ENCODE results near the gene SPSB4.

SPSB4 gene

GRCh38 chr3:141102372-141102771 lies 51.2 kb downstream of the SPSB4 start:
- ChIA-PET POLR2A (no interaction called here), CTCF (interaction anchor here (1.4 to 4.2 kb wide), 2 partner anchors 91 to 102 kb away, joined by 5 to 24 read pairs; no protein-coding TSS in a partner anchor)
- TF ChIP-seq ZNF274 (IDR thresholded peaks at IDR 0.05; ENCODE audit: low read length): no peak
- no peak for TF ChIP-seq ZNF274 (tag by site-specific recombination; IDR thresholded peaks at IDR 0.05; ENCODE audit: borderline replicate concordance)
- TF ChIP-seq ZNF623 (tag by site-specific recombination; IDR thresholded peaks at IDR 0.05): peak; percentile 91
- no peak for TF ChIP-seq ZBTB6 (tag by site-specific recombination; IDR thresholded peaks at IDR 0.05)
- no peak for TF ChIP-seq GLIS1 (tag by site-specific recombination; IDR thresholded peaks at IDR 0.05)
- TF ChIP-seq, protein P1, sequence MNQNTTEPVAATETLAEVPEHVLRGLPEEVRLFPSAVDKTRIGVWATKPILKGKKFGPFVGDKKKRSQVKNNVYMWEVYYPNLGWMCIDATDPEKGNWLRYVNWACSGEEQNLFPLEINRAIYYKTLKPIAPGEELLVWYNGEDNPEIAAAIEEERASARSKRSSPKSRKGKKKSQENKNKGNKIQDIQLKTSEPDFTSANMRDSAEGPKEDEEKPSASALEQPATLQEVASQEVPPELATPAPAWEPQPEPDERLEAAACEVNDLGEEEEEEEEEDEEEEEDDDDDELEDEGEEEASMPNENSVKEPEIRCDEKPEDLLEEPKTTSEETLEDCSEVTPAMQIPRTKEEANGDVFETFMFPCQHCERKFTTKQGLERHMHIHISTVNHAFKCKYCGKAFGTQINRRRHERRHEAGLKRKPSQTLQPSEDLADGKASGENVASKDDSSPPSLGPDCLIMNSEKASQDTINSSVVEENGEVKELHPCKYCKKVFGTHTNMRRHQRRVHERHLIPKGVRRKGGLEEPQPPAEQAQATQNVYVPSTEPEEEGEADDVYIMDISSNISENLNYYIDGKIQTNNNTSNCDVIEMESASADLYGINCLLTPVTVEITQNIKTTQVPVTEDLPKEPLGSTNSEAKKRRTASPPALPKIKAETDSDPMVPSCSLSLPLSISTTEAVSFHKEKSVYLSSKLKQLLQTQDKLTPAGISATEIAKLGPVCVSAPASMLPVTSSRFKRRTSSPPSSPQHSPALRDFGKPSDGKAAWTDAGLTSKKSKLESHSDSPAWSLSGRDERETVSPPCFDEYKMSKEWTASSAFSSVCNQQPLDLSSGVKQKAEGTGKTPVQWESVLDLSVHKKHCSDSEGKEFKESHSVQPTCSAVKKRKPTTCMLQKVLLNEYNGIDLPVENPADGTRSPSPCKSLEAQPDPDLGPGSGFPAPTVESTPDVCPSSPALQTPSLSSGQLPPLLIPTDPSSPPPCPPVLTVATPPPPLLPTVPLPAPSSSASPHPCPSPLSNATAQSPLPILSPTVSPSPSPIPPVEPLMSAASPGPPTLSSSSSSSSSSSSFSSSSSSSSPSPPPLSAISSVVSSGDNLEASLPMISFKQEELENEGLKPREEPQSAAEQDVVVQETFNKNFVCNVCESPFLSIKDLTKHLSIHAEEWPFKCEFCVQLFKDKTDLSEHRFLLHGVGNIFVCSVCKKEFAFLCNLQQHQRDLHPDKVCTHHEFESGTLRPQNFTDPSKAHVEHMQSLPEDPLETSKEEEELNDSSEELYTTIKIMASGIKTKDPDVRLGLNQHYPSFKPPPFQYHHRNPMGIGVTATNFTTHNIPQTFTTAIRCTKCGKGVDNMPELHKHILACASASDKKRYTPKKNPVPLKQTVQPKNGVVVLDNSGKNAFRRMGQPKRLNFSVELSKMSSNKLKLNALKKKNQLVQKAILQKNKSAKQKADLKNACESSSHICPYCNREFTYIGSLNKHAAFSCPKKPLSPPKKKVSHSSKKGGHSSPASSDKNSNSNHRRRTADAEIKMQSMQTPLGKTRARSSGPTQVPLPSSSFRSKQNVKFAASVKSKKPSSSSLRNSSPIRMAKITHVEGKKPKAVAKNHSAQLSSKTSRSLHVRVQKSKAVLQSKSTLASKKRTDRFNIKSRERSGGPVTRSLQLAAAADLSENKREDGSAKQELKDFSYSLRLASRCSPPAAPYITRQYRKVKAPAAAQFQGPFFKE (tag by site-specific recombination; IDR thresholded peaks at IDR 0.05; ENCODE audit: borderline replicate concordance): no peak
- no peak for TF ChIP-seq ZSCAN5A (tag by site-specific recombination; IDR thresholded peaks at IDR 0.05)
- no peak for TF ChIP-seq ZSCAN23 (tag by site-specific recombination; IDR thresholded peaks at IDR 0.05)

GRCh38 chr3:141103067-141103466 lies 51.9 kb downstream of the SPSB4 start:
- H3K36me3 ChIP-seq (ENCODE audit: control insufficient read depth in 2 of 2, insufficient read depth in 1 of 2, low read length in 2 of 2): no peaks in the 10 kb centered on the region
- ChIA-PET CTCF (interaction anchor here (1.4 to 4.2 kb wide), 2 partner anchors 92 to 103 kb away, joined by 5 to 24 read pairs; no protein-coding TSS in a partner anchor), POLR2A (no interaction called here)
- H3K27ac ChIP-seq (ENCODE audit: extremely low read depth, low read depth, low read length): no peak overlapping the region
- no peaks in the 10 kb centered on the region for H3K9me3 ChIP-seq (ENCODE audit: control insufficient read depth, insufficient read depth, low read depth, low read length)
- TF ChIP-seq, protein P2, sequence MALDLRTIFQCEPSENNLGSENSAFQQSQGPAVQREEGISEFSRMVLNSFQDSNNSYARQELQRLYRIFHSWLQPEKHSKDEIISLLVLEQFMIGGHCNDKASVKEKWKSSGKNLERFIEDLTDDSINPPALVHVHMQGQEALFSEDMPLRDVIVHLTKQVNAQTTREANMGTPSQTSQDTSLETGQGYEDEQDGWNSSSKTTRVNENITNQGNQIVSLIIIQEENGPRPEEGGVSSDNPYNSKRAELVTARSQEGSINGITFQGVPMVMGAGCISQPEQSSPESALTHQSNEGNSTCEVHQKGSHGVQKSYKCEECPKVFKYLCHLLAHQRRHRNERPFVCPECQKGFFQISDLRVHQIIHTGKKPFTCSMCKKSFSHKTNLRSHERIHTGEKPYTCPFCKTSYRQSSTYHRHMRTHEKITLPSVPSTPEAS (tag by site-specific recombination; IDR thresholded peaks at IDR 0.05): no peak
- TF ChIP-seq ZIC2 (tag by site-specific recombination; IDR thresholded peaks at IDR 0.05): peak; percentile 91
- H3K4me3 ChIP-seq (ENCODE audit: low read depth, low read length): no peak overlapping the region
- H3K4me1 ChIP-seq (ENCODE audit: control insufficient read depth, insufficient read depth, low read length): no peaks in the 10 kb centered on the region

More at GRCh38 chr3:141102372-141102771, 51.2 kb downstream of the SPSB4 start:
- Histone ChIP-seq H3K36me3 (ENCODE audit: control insufficient read depth in 2 of 2, insufficient read depth in 1 of 2, low read length in 2 of 2) (no peaks in the 10 kb centered on the region), H3K4me1 (ENCODE audit: control insufficient read depth, insufficient read depth, low read length) (no peaks in the 10 kb centered on the region), H3K27ac (ENCODE audit: extremely low read depth, low read depth, low read length) (no peak overlapping the region), H3K4me3 (ENCODE audit: low read depth, low read length) (no peak overlapping the region), H3K9me3 (ENCODE audit: control insufficient read depth, insufficient read depth, low read depth, low read length) (no peaks in the 10 kb centered on the region)

GRCh38 chr3:141103503-141103902 lies 52.4 kb downstream of the SPSB4 start:
- Histone ChIP-seq H3K36me3 (ENCODE audit: control insufficient read depth in 2 of 2, insufficient read depth in 1 of 2, low read length in 2 of 2) (no peaks in the 10 kb centered on the region), H3K9me3 (ENCODE audit: control insufficient read depth, insufficient read depth, low read depth, low read length) (no peaks in the 10 kb centered on the region), H3K4me1 (ENCODE audit: control insufficient read depth, insufficient read depth, low read length) (no peaks in the 10 kb centered on the region), H3K4me3 (ENCODE audit: low read depth, low read length) (no peak overlapping the region), H3K27ac (ENCODE audit: extremely low read depth, low read depth, low read length) (no peak overlapping the region)
- no peak for TF ChIP-seq ZNF2 (tag by site-specific recombination; IDR thresholded peaks at IDR 0.05)
- TF ChIP-seq MEIS1 (CRISPR knock-in tag; IDR thresholded peaks at IDR 0.05; ENCODE audit: borderline replicate concordance): no peak
- TF ChIP-seq ZBTB48 (tag by site-specific recombination; IDR thresholded peaks at IDR 0.05): no peak
- ChIA-PET POLR2A (no interaction called here), CTCF (interaction anchor here (0.9 to 4.2 kb wide), 4 partner anchors 52 to 103 kb away, joined by 3 to 24 read pairs (median 6); partner anchors contain the start of gene SPSB4)
